H1 (cell line): ENCODE measurements around the gene PSMD12. TPM values are rescaled to one million over a fixed set of nuclear protein-coding genes. Genes with fewer than 3 reads are reported as not detected.

Experiments used
- CTCF ChIA-PET: fragments of 300-600 bp; sonication (Branson Sonifier 250); formaldehyde crosslinking; loops from one replicate; lab custom pipeline; 2021; ENCODE audit not compliant: partially characterized antibody; lab: Charles Lee
- POLR2A ChIA-PET: fragments of 300-600 bp; sonication (Branson Sonifier 250); formaldehyde crosslinking; loops from one replicate; lab custom pipeline; 2021; ENCODE audit warnings: inconsistent platforms; ENCODE audit not compliant: partially characterized antibody; lab: Charles Lee
- DNase-seq, 2 experiments: peaks; one replicate each; pipeline versions ENCODE4 v3.0.0 to v3.0.0-alpha.2; 2010 to 2022; ENCODE audit warnings: low spot score in 2 of 2, low read depth in 1 of 2, mixed read lengths in 1 of 2
- FAIRE-seq: peaks from 2 replicates; lab custom pipeline; 2011; peaks lifted over from hg19 to GRCh38; lab: Jason Lieb, UNC
- H2AFZ ChIP-seq: 2 replicates; pipeline ENCODE4 v1.8.1; 2012; ENCODE audit warnings: low read length, inconsistent platforms
- H2AK5ac ChIP-seq: 2 replicates; pipeline ENCODE4 v1.6.1; 2013; ENCODE audit warnings: low read depth, low read length
- H2BK120ac ChIP-seq: replicated peaks from 2 replicates; pipeline ENCODE3; 2013; ENCODE audit warnings: low read depth, low read length, inconsistent platforms
- H2BK12ac ChIP-seq: 2 replicates; pipeline ENCODE4 v1.6.1; 2013; ENCODE audit warnings: low read depth, low read length
- H2BK15ac ChIP-seq: 2 replicates; pipeline ENCODE4 v1.6.1; 2013; ENCODE audit warnings: low read length
- H2BK20ac ChIP-seq: 2 replicates; pipeline ENCODE4 v1.6.1; 2013; ENCODE audit warnings: low read length
- H2BK5ac ChIP-seq: 2 replicates; pipeline ENCODE4 v1.6.1; 2013; ENCODE audit warnings: low read depth, low read length
- H3K14ac ChIP-seq: 2 replicates; pipeline ENCODE4 v1.6.1; 2013; ENCODE audit warnings: inconsistent platforms; ENCODE audit not compliant: insufficient read length
- H3K18ac ChIP-seq: 2 replicates; pipeline ENCODE4 v1.6.1; 2013; ENCODE audit warnings: low read length; ENCODE audit errors: extremely low read depth
- H3K23ac ChIP-seq: 2 replicates; pipeline ENCODE4 v1.6.1; 2013; ENCODE audit warnings: inconsistent platforms; ENCODE audit not compliant: insufficient read length
- H3K23me2 ChIP-seq: 2 replicates; pipeline ENCODE4 v1.6.1; 2013; ENCODE audit warnings: low read depth, low read length
- H3K27ac ChIP-seq: 2 replicates; pipeline ENCODE4 v1.6.1; 2011; ENCODE audit warnings: low read depth, low read length, inconsistent platforms
- H3K27me3 ChIP-seq, 4 experiments: replicated peaks in 1 of 4; 1 replicate in 1 of 4; 2 replicates in 3 of 4; pipeline versions ENCODE4 v1.6.1 to v1.8.1; 2011 to 2013; ENCODE audit warnings: low read length in 3 of 4, mild to moderate bottlenecking in 3 of 4, inconsistent platforms in 2 of 4, mixed read lengths in 2 of 4, moderate library complexity in 1 of 4; ENCODE audit not compliant: control insufficient read depth in 3 of 4, insufficient read depth in 3 of 4; ENCODE audit errors: extremely low read depth in 1 of 4
- H3K36me3 ChIP-seq, 4 experiments: 2 replicates each; pipeline versions ENCODE4 v1.6.1 to v1.8.1; 2011 to 2013; ENCODE audit warnings: mild to moderate bottlenecking in 4 of 4, low read length in 3 of 4, moderate library complexity in 2 of 4, control low read depth in 1 of 4, inconsistent platforms in 1 of 4; ENCODE audit not compliant: insufficient read depth in 4 of 4, control insufficient read depth in 2 of 4
- H3K4ac ChIP-seq: replicated peaks from 2 replicates; pipeline ENCODE3; 2013; ENCODE audit warnings: low read length, low read depth, mixed read lengths, inconsistent platforms; ENCODE audit not compliant: insufficient read length
- H3K4me1 ChIP-seq, 4 experiments: replicated peaks in 1 of 4; 1 replicate in 1 of 4; 2 replicates in 3 of 4; pipeline versions ENCODE4 v1.6.1 to v1.8.1; 2011 to 2013; ENCODE audit warnings: low read length in 3 of 4, inconsistent platforms in 2 of 4, mixed read lengths in 1 of 4; ENCODE audit not compliant: insufficient read depth in 4 of 4, control insufficient read depth in 3 of 4
- H3K4me2 ChIP-seq, 2 experiments: 2 replicates each; pipeline versions ENCODE4 v1.6.1 to v1.8.1; 2011 to 2013; ENCODE audit warnings: low read depth in 2 of 2, low read length in 2 of 2, control low read depth in 1 of 2, inconsistent platforms in 1 of 2, mild to moderate bottlenecking in 1 of 2; ENCODE audit not compliant: insufficient read depth in 1 of 2
- H3K4me3 ChIP-seq, 4 experiments: fragments of 200-600, 300-600 bp in 1 of 4; sonication (generic), shearing (Covaris generic), sonication (Bioruptor Twin) in 1 of 4; 2 replicates each; pipeline versions ENCODE4 v1.5.1 to v1.8.1; 2011 to 2016; ENCODE audit warnings: low read length in 4 of 4, low read depth in 3 of 4, control low read depth in 2 of 4, inconsistent platforms in 2 of 4, mild to moderate bottlenecking in 2 of 4, mixed read lengths in 1 of 4, moderate library complexity in 1 of 4; ENCODE audit not compliant: insufficient read depth in 2 of 4; ENCODE audit errors: extremely low read depth in 1 of 4
- H3K56ac ChIP-seq: replicated peaks from 2 replicates; pipeline ENCODE3; 2013; ENCODE audit warnings: low read depth, mild to moderate bottlenecking, mixed read lengths, low read length, inconsistent platforms; ENCODE audit not compliant: insufficient read length
- H3K79me1 ChIP-seq: 2 replicates; pipeline ENCODE4 v1.6.1; 2013; ENCODE audit warnings: low read depth, low read length, control low read depth
- H3K79me2 ChIP-seq, 2 experiments: 2 replicates each; pipeline versions ENCODE4 v1.6.1 to v1.8.1; 2012 to 2013; ENCODE audit warnings: low read length in 2 of 2, mild to moderate bottlenecking in 2 of 2, inconsistent platforms in 1 of 2; ENCODE audit not compliant: insufficient read depth in 2 of 2, control insufficient read depth in 1 of 2
- H3K9ac ChIP-seq, 4 experiments: replicated peaks in 1 of 4; 1 replicate in 1 of 4; 2 replicates in 3 of 4; pipeline versions ENCODE4 v1.6.1 to v1.8.1; 2011 to 2013; ENCODE audit warnings: low read depth in 3 of 4, low read length in 3 of 4, control low read depth in 2 of 4, mild to moderate bottlenecking in 2 of 4, moderate library complexity in 2 of 4, inconsistent platforms in 1 of 4; ENCODE audit errors: extremely low read depth in 1 of 4
- H3K9me3 ChIP-seq, 2 experiments: 2 replicates each; pipeline versions ENCODE4 v1.6.1 to v1.8.1; 2012 to 2013; ENCODE audit warnings: mild to moderate bottlenecking in 2 of 2, moderate library complexity in 2 of 2, control low read depth in 1 of 2, inconsistent platforms in 1 of 2, low read depth in 1 of 2, low read length in 1 of 2, mixed read lengths in 1 of 2; ENCODE audit not compliant: insufficient read depth in 2 of 2
- H4K20me1 ChIP-seq, 2 experiments: replicated peaks in 1 of 2; 2 replicates each; pipeline versions ENCODE3 to v1.8.1; 2011 to 2013; ENCODE audit warnings: inconsistent platforms in 2 of 2, low read length in 2 of 2, mild to moderate bottlenecking in 1 of 2; ENCODE audit not compliant: insufficient read depth in 2 of 2, control insufficient read depth in 1 of 2
- H4K5ac ChIP-seq: 2 replicates; pipeline ENCODE4 v1.6.1; 2013; ENCODE audit warnings: low read length, low read depth, mixed read lengths, inconsistent platforms; ENCODE audit not compliant: insufficient read length
- H4K8ac ChIP-seq: 2 replicates; pipeline ENCODE4 v1.8.0; 2013; ENCODE audit warnings: mild to moderate bottlenecking, moderate library complexity, low read length, inconsistent platforms; ENCODE audit not compliant: insufficient read depth; ENCODE audit errors: extremely low read depth
- H4K91ac ChIP-seq: replicated peaks from 2 replicates; pipeline ENCODE3; 2013; ENCODE audit warnings: low read length, mixed read lengths, inconsistent platforms; ENCODE audit not compliant: insufficient read length
- CREB1 ChIP-seq: IDR thresholded peaks from 2 replicates; pipeline ENCODE4 v1.6.1; 2012; ENCODE audit warnings: inconsistent platforms
- CTBP2 ChIP-seq: IDR thresholded peaks from 2 replicates; pipeline ENCODE4 v1.7.0; 2011; ENCODE audit warnings: borderline replicate concordance, mild to moderate bottlenecking, moderate library complexity, mixed read lengths, low read length; ENCODE audit not compliant: insufficient read depth, insufficient read length
- GABPA ChIP-seq: IDR thresholded peaks from 2 replicates; pipeline ENCODE4 v1.6.1; 2011; ENCODE audit warnings: mild to moderate bottlenecking, low read length, moderate library complexity, borderline replicate concordance; ENCODE audit not compliant: insufficient read depth
- JUN ChIP-seq: IDR thresholded peaks from 2 replicates; pipeline ENCODE4 v1.6.1; 2011; ENCODE audit warnings: low read depth, mild to moderate bottlenecking, improper control_type of control experiment, low read length
- KDM5A ChIP-seq: fragments of 200-600 bp; IDR thresholded peaks from 2 replicates; pipeline ENCODE4 v1.7.1; 2012; ENCODE audit warnings: mild to moderate bottlenecking, low read length, inconsistent platforms, mixed read lengths
- PHF8 ChIP-seq: fragments of 200-600 bp; sonication (generic); conservative IDR thresholded peaks from 2 replicates; pipeline ENCODE4 v1.7.1; 2012; ENCODE audit warnings: low read depth, mild to moderate bottlenecking, inconsistent platforms, low read length, moderate library complexity
- SIN3A ChIP-seq, 2 experiments: IDR thresholded peaks in 1 of 2; conservative IDR thresholded peaks in 1 of 2; 2 replicates each; pipeline ENCODE4 v1.6.1; 2011 to 2012; ENCODE audit warnings: low read length in 2 of 2, improper control_type of control experiment in 1 of 2, low read depth in 1 of 2, mild to moderate bottlenecking in 1 of 2
- SP1 ChIP-seq: IDR thresholded peaks from 2 replicates; pipeline ENCODE4 v1.6.1; 2011; ENCODE audit warnings: low read depth, low read length
- TCF12 ChIP-seq: IDR thresholded peaks from 2 replicates; pipeline ENCODE4 v1.6.1; 2011; ENCODE audit warnings: low read depth, mild to moderate bottlenecking, low read length
- WGBS, 2 experiments: shearing (Covaris generic) in 1 of 2; methylation state at CpG; one replicate each; pipeline versions ENCODE4 v1.1.6 to v1.1.7; 2013 to 2015; ENCODE audit warnings: low lambda C conversion rate in 2 of 2, mixed read lengths in 2 of 2, inconsistent platforms in 1 of 2, low coverage in 1 of 2, missing lambda C conversion rate in 1 of 2; ENCODE audit not compliant: insufficient replicate concordance in 2 of 2, insufficient coverage in 1 of 2, insufficient read length in 1 of 2; ENCODE audit errors: extremely low coverage in 1 of 2, missing lambda C conversion rate in 1 of 2; 5-methylcytosine and 5-hydroxymethylcytosine counted together
- polyA plus RNA-seq, 7 experiments: library from polyadenylated mRNA; depleted of rRNA in 3 of 7; stranded (reverse) in 5 of 7; unstranded in 2 of 7; fragments of >200 nt in 5 of 7; fragments of 200-250 nt in 2 of 7; gene quantifications; 1 replicate in 5 of 7; 2 replicates in 1 of 7; 4 replicates in 1 of 7; pipeline versions ENCODE4 v1.2.1 to v1.2.3, GENCODE V29; 2011 to 2013; ENCODE audit warnings: missing spikeins in 2 of 7, mixed read lengths in 2 of 7
- total RNA-seq: library from RNA; stranded (reverse); fragmentation: NEBNext Ultra II Directional; extraction: Animal tissue kit (Norgen Biotek cat#: 25700); gene quantifications from 2 replicates; pipeline ENCODE4 v1.2.1, GENCODE V29; 2021
- TF ChIP-seq, protein P1 (sequence below), 3 experiments: IDR thresholded peaks; 1 replicate in 2 of 3; 2 replicates in 1 of 3; pipeline versions ENCODE4 v1.5.1 to v1.6.1; 2011; ENCODE audit warnings: low read length in 3 of 3, mild to moderate bottlenecking in 3 of 3, inconsistent platforms in 2 of 3, low read depth in 1 of 3, moderate library complexity in 1 of 3; ENCODE audit not compliant: insufficient read depth in 1 of 3; ENCODE audit errors: control extremely low read depth in 1 of 3

Gene PSMD12
- total and polyA plus RNA-seq, 2 of the 8 experiments (the other 6 are each of a cell fraction or from before 2014, with no cell fraction given): 14.0 to 82.4 TPM

- 97% methylated on average over 5 of the region's 5 CpGs; no CpG with 5 or more reads in 1 of the 2 experiments for WGBS, 2 experiments
- H3K4ac ChIP-seq: no peak overlapping the region
- H3K79me2 ChIP-seq: no peaks in the 10 kb centered on the region
- H2AFZ ChIP-seq: no peak overlapping the region
- no peak overlapping the region for H2BK120ac ChIP-seq
- H3K23me2 ChIP-seq: no peaks in the 10 kb centered on the region
- H3K4me3 ChIP-seq: no peak overlapping the region
- TF ChIP-seq CREB1 (no peak), GABPA (no peak), CTBP2 (no peak), KDM5A (no peak), SP1 (no peak), JUN (no peak), SIN3A (conservative IDR thresholded peaks at IDR 0.05 in 1 of 2, IDR thresholded peaks at IDR 0.05 in 1 of 2; ENCODE audit: low read depth in 1 of 2, low read length in 2 of 2) (no peak), TCF12 (no peak), PHF8 (no peak)
- TF ChIP-seq, protein P1, sequence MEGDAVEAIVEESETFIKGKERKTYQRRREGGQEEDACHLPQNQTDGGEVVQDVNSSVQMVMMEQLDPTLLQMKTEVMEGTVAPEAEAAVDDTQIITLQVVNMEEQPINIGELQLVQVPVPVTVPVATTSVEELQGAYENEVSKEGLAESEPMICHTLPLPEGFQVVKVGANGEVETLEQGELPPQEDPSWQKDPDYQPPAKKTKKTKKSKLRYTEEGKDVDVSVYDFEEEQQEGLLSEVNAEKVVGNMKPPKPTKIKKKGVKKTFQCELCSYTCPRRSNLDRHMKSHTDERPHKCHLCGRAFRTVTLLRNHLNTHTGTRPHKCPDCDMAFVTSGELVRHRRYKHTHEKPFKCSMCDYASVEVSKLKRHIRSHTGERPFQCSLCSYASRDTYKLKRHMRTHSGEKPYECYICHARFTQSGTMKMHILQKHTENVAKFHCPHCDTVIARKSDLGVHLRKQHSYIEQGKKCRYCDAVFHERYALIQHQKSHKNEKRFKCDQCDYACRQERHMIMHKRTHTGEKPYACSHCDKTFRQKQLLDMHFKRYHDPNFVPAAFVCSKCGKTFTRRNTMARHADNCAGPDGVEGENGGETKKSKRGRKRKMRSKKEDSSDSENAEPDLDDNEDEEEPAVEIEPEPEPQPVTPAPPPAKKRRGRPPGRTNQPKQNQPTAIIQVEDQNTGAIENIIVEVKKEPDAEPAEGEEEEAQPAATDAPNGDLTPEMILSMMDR (IDR thresholded peaks at IDR 0.05; ENCODE audit: control extremely low read depth in 1 of 3, insufficient read depth in 1 of 3, low read depth in 1 of 3, low read length in 3 of 3): no peak
- no peak overlapping the region for H2BK12ac ChIP-seq
- H3K9ac ChIP-seq: no peak overlapping the region
- peak in 1 of 2 experiments; percentile 28 for DNase-seq
- POLR2A ChIA-PET: interaction anchor here (1.0 to 1.2 kb wide), 2 partner anchors 18 to 25 kb away, joined by 3 to 4 read pairs; no protein-coding TSS in a partner anchor
- H3K4me2 ChIP-seq: no peak overlapping the region
- H3K36me3 ChIP-seq: peaks cover 0 to 3% (median 1%) of the 10 kb centered on the region in 4 experiments; a peak in 1 of 8 replicates
- H2BK5ac ChIP-seq: no peak overlapping the region
- no peak overlapping the region for H3K14ac ChIP-seq
- CTCF ChIA-PET: interaction anchor here (0.6 to 4.4 kb wide), 8 partner anchors 17 to 291 kb away, joined by 3 to 21 read pairs (median 4); partner anchors contain the start of gene CACNG1
- no peaks in the 10 kb centered on the region for H3K4me1 ChIP-seq
- H3K79me1 ChIP-seq: no peaks in the 10 kb centered on the region
- no peak overlapping the region for H3K56ac ChIP-seq
- H2BK15ac ChIP-seq: no peak overlapping the region
- H4K8ac ChIP-seq: no peak overlapping the region
- H4K20me1 ChIP-seq: no peaks in the 10 kb centered on the region
- no peak overlapping the region for H3K23ac ChIP-seq
- FAIRE-seq: no peak
- H2AK5ac ChIP-seq: no peak overlapping the region; the same call in 1 of the 2 replicates
- H3K9me3 ChIP-seq: no peaks in the 10 kb centered on the region
- no peaks in the 10 kb centered on the region for H3K27me3 ChIP-seq
- no peak overlapping the region for H3K27ac ChIP-seq
- H4K5ac ChIP-seq: no peak overlapping the region
- H4K91ac ChIP-seq: no peak overlapping the region
- H3K18ac ChIP-seq: no peak overlapping the region
- no peak overlapping the region for H2BK20ac ChIP-seq
These were observed 31.0 kb downstream of the PSMD12 start for GRCh38 chr17:67335245-67335835.
